Lower leg skin (tissue), 4 donors: ENCODE measurements around the gene WNT2B. TPM values are rescaled to one million over a fixed set of nuclear protein-coding genes. Genes with fewer than 3 reads are reported as not detected.

Experiments
- DNase-seq, 2 donors: peaks; one replicate each; pipeline ENCODE4 v3.0.0-alpha.2; 2019; ENCODE audit warnings: low spot score in 2 of 2
- H3K4me3 ChIP-seq: fragments of 200-600 bp; sonication (generic); 2 replicates; pipeline ENCODE4 v1.5.1; 2017; ENCODE audit warnings: mild to moderate bottlenecking, low read depth; ENCODE audit not compliant: poor library complexity, severe bottlenecking
- CTCF ChIP-seq, 3 donors: fragments of 450-650 bp; IDR thresholded peaks; one replicate each; pipeline ENCODE4 v1.5.1; 2016; ENCODE audit warnings: antibody characterized with exemption in 3 of 3, mild to moderate bottlenecking in 3 of 3, moderate library complexity in 2 of 3
- POLR2A ChIP-seq, 2 donors: fragments of 450-650 bp; IDR thresholded peaks; one replicate each; pipeline ENCODE4 v1.6.1; 2016 to 2017; ENCODE audit warnings: antibody characterized with exemption in 2 of 2, mild to moderate bottlenecking in 1 of 2, moderate library complexity in 1 of 2
- WGBS, 2 donors: methylation state at CpG; one replicate each; pipeline ENCODE4 v1.1.5; 2018; 5-methylcytosine and 5-hydroxymethylcytosine counted together
- intact Hi-C: fragments of 100-400 bp; cut with DNase I; formaldehyde crosslinking; loops from one replicate; pipeline ENCODE4 v1.15.0; 2023; ENCODE audit warnings: low total_unique reads
- total RNA-seq, 4 donors: library from RNA; depleted of rRNA; stranded (reverse); fragments of >200 nt; gene quantifications; one replicate each; pipeline ENCODE4 v1.1.0, GENCODE V29; 2016

Gene WNT2B
- total RNA-seq, 4 donors from 2014 or later: 20.2 to 37.7 (median 23.4) TPM

GRCh38 chr1:112488141-112488540 lies 20.6 kb upstream of the WNT2B start:
- WGBS, 2 donors: 92 to 96% methylated on average over 5 of the region's 5 CpGs
- no peak for DNase-seq
- intact Hi-C loops: no loop called here
- no peak overlapping the region for H3K4me3 ChIP-seq
- TF ChIP-seq POLR2A (IDR thresholded peaks at IDR 0.05) (no peak), CTCF (IDR thresholded peaks at IDR 0.05) (no peak)

GRCh38 chr1:112492076-112492475 lies 16.7 kb upstream of the WNT2B start:
- H3K4me3 ChIP-seq: no peak overlapping the region
- WGBS, 2 donors: 89 to 95% methylated on average over 1 of the region's 1 CpG
- intact Hi-C loops: no loop called here
- DNase-seq: no peak
- TF ChIP-seq POLR2A (IDR thresholded peaks at IDR 0.05) (no peak), CTCF (IDR thresholded peaks at IDR 0.05) (no peak)

GRCh38 chr1:112493351-112493750 lies 15.4 kb upstream of the WNT2B start:
- TF ChIP-seq CTCF (IDR thresholded peaks at IDR 0.05): no peak
- TF ChIP-seq POLR2A (IDR thresholded peaks at IDR 0.05): no peak
- no peak overlapping the region for H3K4me3 ChIP-seq
- WGBS, 2 donors: 85 to 93% methylated on average over 6 of the region's 6 CpGs
- DNase-seq: no peak
- intact Hi-C loops: no loop called here

DNA sequence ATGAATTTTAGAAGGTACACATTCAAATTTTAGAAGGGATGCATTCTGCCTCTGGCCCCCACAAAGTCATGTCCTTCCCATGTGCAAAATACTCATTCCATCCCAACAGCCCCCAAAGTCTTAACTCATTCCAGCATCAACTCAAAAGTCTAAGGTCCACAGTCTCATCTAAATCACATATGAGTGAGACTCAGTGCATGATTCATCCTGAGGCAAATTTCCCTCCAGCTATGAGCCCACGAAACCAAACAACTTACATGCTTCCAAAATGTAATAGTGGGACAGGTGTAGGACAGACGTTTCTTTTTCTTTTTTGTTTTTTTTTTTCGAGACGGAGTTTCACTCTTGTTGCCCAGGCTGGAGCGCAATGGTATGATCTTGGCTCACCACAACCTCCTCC lies 12.5 kb upstream of the WNT2B start:
- TF ChIP-seq CTCF (IDR thresholded peaks at IDR 0.05) (no peak), POLR2A (IDR thresholded peaks at IDR 0.05) (no peak)
- DNase-seq: no peak
- H3K4me3 ChIP-seq: no peak overlapping the region
- 78 to 81% methylated on average over 5 of the region's 5 CpGs for whole genome bisulfite sequencing, 2 donors
- intact Hi-C loops: no loop called here

GRCh38 chr1:112501810-112502641 lies 6.7 kb upstream of the WNT2B start:
- WGBS, 2 donors: 4 to 7% methylated on average over 33 to 46 of the region's 65 CpGs
- TF ChIP-seq CTCF (IDR thresholded peaks at IDR 0.05): peak in 1 of 3 donors; percentile 19
- no peak for TF ChIP-seq POLR2A (IDR thresholded peaks at IDR 0.05)
- intact Hi-C loops: loop anchor here (10.0 kb wide), 2 partner anchors 113 to 203 kb away; partner anchors contain the start of genes CAPZA1, RHOC and ST7L
- peak overlapping the region; percentile 29 for H3K4me3 ChIP-seq
- peak in 1 of 2 donors; percentile 58 for DNase-seq
